Kidney tubule cell (primary cell): ENCODE results near the gene RAD51C.
"Not testable (repeated sequence)": the region's sequence is repeated elsewhere in the genome, so short reads cannot be mapped to it uniquely, and the experiment has no call there.

Experiments used
- DNase-seq: peaks from one replicate; pipeline ENCODE4 v3.0.0-alpha.2; 2018; ENCODE audit warnings: low spot score

RAD51C gene

DNA sequence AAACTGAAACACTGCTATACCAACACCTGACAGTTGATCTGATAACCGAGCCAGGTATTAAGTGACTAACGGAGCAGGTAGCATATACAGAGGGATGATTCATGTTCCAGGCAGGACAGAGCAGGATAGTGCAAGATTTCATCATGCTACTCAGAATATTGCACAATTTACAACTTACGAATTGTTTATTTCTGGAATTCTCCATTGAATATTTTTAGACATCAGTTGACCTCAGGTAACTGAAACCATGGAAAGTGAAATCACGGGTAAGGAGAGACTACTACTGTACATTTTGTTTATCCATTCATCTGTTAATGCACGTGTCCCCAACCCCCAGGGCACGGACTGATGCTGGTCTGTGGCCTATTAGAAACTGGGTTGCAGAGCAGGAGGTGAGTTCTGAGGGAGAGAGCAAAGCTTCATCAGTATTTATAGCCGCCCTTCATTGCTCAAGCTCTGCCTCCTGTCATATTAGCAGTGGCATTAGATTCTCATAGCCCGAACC lies 48.8 kb downstream of the RAD51C start:
- DNase-seq: peak; percentile 58

DNA sequence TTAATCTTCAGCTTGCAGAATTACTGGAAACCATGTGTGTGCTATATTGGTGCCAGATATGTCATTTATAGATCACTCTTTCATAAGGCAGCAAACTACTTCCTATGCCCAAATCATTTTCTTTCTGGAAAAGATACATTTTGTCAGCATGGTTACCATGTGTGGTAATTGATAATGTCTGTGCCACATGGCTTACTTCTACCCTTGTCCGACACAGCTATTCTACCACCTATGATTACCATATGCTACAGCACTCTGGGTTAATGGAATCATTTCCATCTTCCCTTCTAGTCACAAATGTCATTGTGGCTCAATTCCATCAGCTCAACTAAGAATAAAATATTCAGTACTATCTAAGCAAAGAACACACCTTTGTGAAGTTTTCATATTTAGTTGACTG lies 55.3 kb downstream of the RAD51C start:
- no peak for DNase-seq

DNA sequence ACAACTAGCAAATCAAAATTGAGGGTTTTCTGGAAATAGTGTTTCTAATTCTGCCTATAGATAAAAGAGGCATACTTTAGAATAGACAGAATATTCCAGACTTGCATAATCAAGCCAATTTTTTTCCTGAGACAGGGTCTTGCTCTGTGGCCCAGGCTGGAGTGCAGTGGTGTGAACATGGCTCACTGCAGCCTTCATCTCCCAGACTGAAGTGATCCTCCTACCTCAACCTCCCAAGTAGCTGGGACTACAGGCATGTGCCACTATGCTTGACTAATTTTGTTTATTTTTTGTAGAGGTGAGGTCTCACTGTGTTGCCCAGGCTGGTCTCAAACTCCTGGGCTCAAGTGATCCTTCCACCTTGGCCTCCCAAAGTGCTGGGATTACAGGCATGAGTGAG lies 57.2 kb downstream of the RAD51C start:
- not testable (repeated sequence) for DNase-seq

DNA sequence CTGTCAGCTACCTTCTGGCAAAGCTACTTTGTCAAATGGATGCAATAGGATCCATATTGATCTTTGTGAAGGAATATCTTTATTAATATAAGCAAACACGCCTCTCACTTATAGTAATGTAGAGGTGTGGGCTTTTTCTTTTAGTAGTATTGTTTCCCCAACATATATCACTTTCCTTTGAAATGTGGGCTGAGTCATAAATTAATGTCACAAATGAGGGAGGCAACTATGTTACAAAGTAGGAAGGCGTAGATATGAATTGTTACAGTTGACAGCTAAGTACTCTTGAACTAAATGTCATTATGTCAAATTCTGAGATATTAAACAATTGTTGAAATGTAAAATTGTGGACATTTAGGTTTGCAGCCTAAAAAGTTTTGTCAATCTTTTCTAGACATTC lies 60.6 kb downstream of the RAD51C start:
- DNase-seq: no peak

DNA sequence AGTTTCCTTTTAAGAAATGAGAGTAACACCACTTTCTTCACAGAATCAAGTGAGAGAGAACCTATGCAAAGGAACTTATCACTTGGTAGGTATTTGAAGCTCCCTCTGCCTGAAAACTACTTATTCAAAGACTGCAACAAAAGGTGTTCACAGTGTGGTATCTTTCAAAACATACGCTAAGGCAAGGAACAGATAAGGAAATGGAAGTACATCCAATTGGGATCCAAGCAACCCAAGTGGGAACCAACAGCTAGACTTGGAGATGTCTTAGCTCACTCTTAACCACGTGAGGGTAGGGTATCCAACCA lies 62.8 kb downstream of the RAD51C start:
- DNase-seq: no peak

DNA sequence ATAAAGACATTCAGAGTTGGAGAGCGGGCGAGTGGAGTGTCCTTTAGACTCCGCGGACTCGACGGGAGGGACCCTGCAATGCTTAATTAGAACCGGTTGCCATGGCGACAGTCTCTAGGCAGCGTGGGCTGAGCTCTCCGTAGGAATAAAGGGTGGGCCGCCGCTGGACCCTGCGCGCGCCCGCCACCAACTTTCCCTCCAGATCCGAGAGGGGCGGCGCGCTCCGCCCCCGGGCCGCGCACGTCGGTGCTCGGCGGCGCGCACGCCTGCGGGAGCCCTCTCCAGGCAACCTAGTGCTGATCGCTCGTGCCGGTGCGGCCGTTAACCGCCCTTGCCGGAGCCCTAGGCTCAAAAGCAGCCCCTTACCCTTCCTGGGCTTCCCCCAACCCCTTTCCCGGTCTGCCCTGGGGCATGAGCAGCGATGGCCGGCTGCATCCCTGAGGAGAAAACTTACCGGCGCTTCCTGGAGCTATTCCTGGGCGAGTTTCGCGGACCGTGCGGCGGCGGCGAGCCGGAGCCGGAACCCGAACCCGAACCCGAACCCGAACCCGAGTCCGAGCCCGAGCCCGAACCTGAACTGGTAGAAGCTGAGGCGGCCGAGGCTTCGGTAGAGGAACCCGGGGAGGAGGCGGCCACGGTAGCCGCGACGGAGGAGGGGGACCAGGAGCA lies 63.3 kb downstream of the RAD51C start, which contains the start of gene PPM1E:
Gene PPM1E (plus strand): TSS at position 278 of the 669 bp plus-strand sequence.
- peak; percentile 36 for DNase-seq

DNA sequence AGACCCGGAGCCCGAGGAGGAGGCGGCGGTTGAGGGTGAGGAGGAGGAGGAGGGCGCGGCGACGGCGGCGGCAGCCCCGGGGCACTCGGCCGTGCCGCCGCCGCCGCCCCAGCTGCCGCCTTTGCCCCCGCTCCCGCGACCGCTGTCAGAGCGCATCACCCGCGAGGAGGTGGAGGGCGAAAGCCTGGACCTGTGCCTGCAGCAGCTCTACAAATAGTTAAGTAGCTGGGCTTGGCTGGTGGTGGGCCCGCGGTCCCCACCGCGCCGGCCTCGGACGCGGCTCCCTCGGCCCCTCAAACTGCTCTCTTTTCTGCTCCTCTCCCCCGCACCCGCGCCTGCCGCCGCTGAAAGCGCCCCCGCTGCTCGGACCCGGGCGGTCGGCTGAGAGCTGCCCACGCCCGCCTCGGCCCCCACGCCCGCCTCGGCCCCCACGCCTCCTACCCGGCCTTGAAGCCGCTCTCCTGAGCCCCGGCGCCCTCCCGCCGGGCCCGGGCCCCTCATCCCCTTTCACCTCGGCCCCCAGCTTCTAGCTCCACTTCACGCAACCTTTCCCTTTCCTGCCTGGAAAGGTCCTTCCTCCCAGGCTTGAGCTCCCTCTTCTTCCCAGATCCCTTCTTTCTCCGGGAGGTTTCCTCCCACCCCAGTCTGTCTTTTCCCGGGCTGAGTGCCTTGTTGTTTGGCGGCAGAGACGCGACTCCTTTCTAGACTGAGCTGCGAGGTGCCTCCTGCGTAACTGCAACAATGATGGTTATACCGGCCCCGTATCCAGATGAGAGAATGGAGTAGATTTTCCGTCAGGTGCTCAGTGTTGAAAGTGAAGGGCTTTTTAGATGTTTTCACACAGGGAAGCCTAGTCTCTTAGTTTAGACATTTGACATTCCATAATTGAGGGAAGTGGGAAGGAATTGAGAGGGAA lies 64.1 kb downstream of the RAD51C start:
- DNase-seq: peak; percentile 4

DNA sequence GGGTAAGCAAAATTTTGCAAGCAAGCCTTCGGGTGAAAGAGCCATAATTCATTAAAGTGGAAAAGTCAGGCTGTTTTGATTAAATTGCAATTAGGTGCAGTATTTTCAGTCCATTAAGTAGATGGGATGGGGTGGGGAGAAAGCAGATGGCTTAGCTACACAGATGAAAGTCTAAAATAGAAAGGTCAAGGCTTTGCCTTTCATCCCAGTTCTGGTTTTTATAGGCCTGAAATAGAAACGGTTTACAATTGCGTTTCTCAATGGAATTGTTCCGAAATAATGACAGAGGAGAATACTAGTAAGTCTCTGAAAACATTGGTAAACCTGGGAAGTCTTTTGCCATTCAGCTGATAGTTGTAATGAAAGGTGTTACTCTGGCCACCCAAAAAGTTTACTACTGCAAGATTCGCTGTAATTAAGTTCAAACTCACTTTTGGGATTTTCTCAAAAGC lies 64.8 kb downstream of the RAD51C start:
- no peak for DNase-seq

DNA sequence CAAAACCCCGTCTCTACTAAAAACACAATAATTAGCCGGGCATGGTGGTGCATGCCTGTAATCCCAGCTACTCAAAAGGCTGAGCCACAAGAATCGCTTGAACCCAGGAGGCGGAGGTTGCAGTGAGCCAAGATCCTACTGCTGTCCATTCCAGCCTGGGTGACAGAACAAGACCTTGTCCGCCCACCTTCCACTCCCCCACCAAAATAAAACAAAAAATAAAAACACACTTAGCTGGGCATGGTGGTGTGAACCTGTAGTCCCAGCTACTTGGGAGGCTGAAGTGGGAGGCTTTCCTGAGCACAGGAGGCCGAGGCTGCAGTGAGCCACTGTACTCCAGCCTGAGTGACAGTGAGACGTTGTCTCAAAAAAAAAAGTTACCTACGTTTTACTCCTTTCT lies 66.5 kb downstream of the RAD51C start:
- no peak for DNase-seq

DNA sequence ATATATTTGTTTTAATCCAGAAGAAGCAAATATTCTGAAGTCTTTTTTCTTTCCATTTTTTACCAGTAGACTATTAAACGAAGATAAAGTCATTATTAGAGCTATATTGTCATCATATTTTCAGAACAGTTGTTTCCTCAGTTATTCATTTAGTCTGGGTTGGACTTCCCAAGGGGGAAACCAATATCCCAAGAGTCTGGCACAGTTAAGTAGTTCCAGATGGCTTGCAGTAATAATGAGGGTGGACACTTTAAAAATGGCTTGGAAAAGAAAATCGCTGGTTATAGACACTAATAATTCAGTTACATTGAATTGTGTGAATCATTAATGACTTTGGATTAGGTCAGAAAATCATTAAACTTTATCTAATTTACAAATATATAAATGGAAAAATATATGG lies 67.1 kb downstream of the RAD51C start:
- DNase-seq: no peak

DNA sequence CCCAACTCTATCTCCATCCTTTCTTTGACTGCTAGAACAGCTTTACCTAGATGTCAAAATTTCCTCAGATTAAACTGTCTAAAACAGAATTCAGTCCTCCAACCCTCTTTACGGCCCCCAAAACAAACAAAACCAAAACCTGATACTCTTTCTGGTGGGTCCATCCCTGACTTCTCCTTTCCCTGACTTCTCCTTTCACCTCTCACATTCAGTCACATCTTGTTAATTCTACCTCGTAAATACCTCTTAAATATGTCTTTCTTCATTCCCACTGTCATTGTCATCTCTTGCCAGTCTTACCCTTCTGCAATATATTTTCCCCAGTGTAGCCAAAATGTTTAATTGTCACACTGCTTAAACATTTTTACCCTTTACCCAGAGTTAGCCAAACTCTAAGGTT lies 67.8 kb downstream of the RAD51C start:
- DNase-seq: no peak

DNA sequence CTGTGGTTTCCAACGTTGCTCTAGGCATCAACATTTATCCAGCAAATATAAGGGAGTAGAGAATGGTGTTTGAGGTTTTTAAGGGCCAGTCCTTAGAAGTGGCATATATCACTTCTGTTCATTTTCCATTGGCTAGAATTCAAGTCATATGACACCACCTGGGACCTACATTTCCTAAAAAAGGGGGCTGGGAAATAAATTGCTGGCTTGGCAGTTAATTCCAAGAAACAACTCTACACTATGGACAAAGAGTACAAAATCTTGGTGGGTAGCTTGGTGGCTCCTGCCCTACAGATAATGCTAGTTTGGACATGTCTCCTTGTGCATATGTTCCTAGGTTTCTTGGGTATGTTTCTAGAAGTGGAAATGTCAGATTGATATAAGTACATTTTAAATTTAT lies 70.9 kb downstream of the RAD51C start:
- no peak for DNase-seq

DNA sequence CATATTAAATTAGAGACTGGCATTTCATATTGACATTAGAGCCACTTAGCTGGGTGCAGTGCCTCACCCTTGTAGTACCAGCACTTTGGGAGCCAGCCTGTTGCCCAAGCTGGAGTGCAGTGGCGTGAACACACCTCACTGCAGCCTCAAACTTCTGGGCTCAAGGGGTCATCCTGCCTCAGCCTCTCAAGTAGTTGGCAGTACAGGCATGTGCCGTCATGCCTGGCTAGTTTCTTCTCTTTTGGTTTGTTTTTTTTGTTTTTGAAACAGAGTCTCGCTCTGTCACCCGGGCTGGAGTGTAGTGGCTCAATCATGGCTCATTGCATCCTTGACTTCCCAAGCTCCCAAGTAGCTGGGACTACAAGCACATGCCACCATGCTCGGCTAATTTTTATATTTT lies 72.0 kb downstream of the RAD51C start:
- DNase-seq: peak; percentile 72

DNA sequence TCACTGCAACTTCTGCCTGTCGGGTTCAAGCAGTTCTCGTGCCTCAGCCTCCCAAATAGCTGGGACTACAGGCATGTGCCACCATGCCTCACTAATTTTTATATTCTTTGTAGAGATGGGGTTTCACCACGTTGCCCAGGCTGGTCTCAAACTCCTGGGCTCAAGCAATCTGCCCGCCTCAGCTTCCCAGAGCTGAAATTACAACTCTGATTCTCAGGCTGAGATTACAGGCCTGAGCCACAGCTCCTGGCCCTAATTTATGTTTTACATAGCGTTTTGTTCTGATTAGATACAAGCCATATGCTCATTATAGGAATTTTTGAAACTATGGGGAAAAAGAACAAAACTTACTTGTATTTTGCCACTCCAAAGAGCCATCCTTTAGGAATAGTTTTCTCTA lies 86.1 kb downstream of the RAD51C start:
- not testable (repeated sequence) for DNase-seq

DNA sequence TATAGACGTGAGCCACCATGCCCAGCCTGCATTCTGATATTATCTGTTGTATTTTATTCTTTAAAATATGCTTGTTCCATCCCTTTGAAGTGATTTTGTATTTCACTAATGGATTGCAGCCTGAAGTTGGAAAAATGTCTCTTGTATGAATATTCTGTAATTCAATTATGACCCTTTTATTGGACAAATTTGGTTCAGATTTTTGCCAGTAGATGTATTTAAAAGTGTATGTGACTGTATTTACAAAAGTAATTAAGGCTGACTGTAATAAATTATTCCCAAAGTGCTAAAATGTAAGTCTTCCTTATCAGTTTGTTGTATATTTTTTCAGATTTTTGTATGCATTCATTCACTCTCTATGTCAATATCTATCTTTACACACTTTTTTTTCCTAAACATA lies 87.0 kb downstream of the RAD51C start:
- DNase-seq: no peak

DNA sequence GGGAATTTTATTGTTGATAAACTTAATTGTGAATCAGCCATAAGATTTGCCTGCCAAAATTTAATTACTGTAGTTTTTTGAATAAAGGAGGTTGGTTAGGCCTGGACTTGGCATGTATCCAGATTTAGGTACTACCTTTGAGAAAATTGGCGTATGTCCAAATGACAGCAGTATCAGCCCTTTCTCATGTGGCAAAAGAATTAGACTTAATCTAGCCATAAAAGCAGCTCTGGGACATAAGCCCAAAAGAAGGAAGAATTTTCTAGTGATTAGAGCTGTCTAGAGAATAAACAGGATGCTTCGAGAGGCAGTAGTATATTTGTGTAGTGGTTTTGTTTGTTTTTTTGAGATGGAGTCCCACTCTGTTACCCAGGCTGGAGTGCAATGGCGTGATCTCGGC lies 91.0 kb downstream of the RAD51C start:
- DNase-seq: peak; percentile 20

DNA sequence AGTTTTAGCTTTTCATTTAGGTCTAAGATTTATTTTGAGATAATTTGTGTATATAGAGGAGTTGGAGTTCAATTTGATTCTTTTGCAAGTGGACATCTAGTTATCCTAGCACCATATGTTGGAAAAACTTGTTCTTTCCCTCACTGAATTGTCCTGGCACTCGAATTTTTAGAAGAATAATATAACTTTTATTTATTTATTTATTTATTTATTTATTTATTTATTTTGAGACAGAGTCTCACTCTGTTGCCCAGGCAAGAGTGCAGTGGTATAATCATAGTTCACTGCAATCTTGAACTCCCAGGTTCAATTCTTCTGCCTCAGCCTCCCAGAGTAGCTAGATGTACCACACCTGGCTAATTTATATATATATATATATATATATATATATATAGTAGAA lies 92.7 kb downstream of the RAD51C start:
- DNase-seq: no peak
